IMR-90 (cell line): Measurements from ENCODE around the gene APPL2. TPM values are rescaled to one million over a fixed set of nuclear protein-coding genes. Genes with fewer than 3 reads are reported as not detected.

ENCODE experiments used
- ATAC-seq: fragments of 200-7000 bp; cut with Tn5 transposase; 2 replicates; pipeline ENCODE4 v1.9.1; 2020; ENCODE audit warnings: low read depth, mild to moderate bottlenecking, moderate library complexity
- BruUV-seq: library from RNA; stranded (reverse); fragments of 400-500 nt; replicated peaks from 2 replicates; lab custom pipeline; 2021; lab: Mats Ljungman, UMichigan
- CTCF ChIA-PET: fragments of 300-600 bp; formaldehyde crosslinking; extraction: SDS; loops from one replicate; lab custom pipeline; 2021; ENCODE audit warnings: antibody characterized with exemption; lab: Yijun Ruan, JAX
- POLR2A ChIA-PET: fragments of 300-600 bp; sonication (Branson Sonifier 250); formaldehyde crosslinking; loops from one replicate; lab custom pipeline; 2022; ENCODE audit warnings: antibody characterized with exemption; ENCODE audit not compliant: unreplicated experiment; lab: Charles Lee
- DNase-seq: peaks from one replicate; pipeline ENCODE4 v3.0.0; 2013
- H2AFZ ChIP-seq: replicated peaks from 2 replicates; pipeline ENCODE3; 2013; ENCODE audit warnings: low read length, mild to moderate bottlenecking; ENCODE audit not compliant: poor library complexity
- H2AK5ac ChIP-seq: 2 replicates; pipeline ENCODE4 v1.6.1; 2013; ENCODE audit warnings: low read depth, low read length, inconsistent platforms
- H2AK9ac ChIP-seq: replicated peaks from 2 replicates; pipeline ENCODE3; 2013; ENCODE audit warnings: mild to moderate bottlenecking, low read depth, low read length, moderate library complexity; ENCODE audit not compliant: poor library complexity
- H2BK120ac ChIP-seq: 2 replicates; pipeline ENCODE4 v1.6.1; 2013; ENCODE audit warnings: low read depth, low read length, inconsistent platforms
- H2BK15ac ChIP-seq: 3 replicates; pipeline ENCODE4 v1.6.1; 2013; ENCODE audit warnings: low read depth, low read length, inconsistent platforms
- H2BK20ac ChIP-seq: 2 replicates; pipeline ENCODE4 v1.6.1; 2013; ENCODE audit warnings: low read depth, mild to moderate bottlenecking, inconsistent platforms, low read length, moderate library complexity
- H2BK5ac ChIP-seq: 2 replicates; pipeline ENCODE4 v1.6.1; 2013; ENCODE audit warnings: mild to moderate bottlenecking, low read depth, low read length, inconsistent platforms; ENCODE audit not compliant: poor library complexity, severe bottlenecking
- H3K14ac ChIP-seq: replicated peaks from 2 replicates; pipeline ENCODE4 v1.6.1; 2013; ENCODE audit warnings: low read depth, low read length, inconsistent platforms
- H3K18ac ChIP-seq: 2 replicates; pipeline ENCODE4 v1.6.1; 2013; ENCODE audit warnings: low read depth, low read length, control low read depth
- H3K23ac ChIP-seq: 2 replicates; pipeline ENCODE4 v1.6.1; 2013; ENCODE audit warnings: low read depth, low read length, inconsistent platforms
- H3K27ac ChIP-seq: 2 replicates; pipeline ENCODE4 v1.5.1; 2013; ENCODE audit warnings: mild to moderate bottlenecking, control low read depth, low read length; ENCODE audit not compliant: insufficient read depth
- H3K27me3 ChIP-seq: 2 replicates; pipeline ENCODE4 v1.6.1; 2013; ENCODE audit warnings: low read length; ENCODE audit not compliant: control insufficient read depth, insufficient read depth
- H3K36me3 ChIP-seq: 2 replicates; pipeline ENCODE4 v1.6.1; 2013; ENCODE audit warnings: low read length, mixed read lengths; ENCODE audit not compliant: control insufficient read depth, insufficient read depth
- H3K4ac ChIP-seq: 2 replicates; pipeline ENCODE4 v1.6.1; 2013; ENCODE audit warnings: low read depth, low read length, inconsistent platforms
- H3K4me1 ChIP-seq: 2 replicates; pipeline ENCODE4 v1.6.1; 2013; ENCODE audit warnings: low read length, mixed read lengths; ENCODE audit not compliant: control insufficient read depth, insufficient read depth
- H3K4me2 ChIP-seq: 2 replicates; pipeline ENCODE4 v1.6.1; 2013; ENCODE audit warnings: low read depth, mild to moderate bottlenecking, control low read depth, low read length, moderate library complexity
- H3K4me3 ChIP-seq: 2 replicates; pipeline ENCODE4 v1.5.1; 2013; ENCODE audit warnings: low read depth, mild to moderate bottlenecking, control low read depth, low read length, moderate library complexity; ENCODE audit not compliant: insufficient read depth
- H3K56ac ChIP-seq: 2 replicates; pipeline ENCODE4 v1.6.1; 2013; ENCODE audit warnings: low read length, inconsistent platforms; ENCODE audit not compliant: insufficient read depth; ENCODE audit errors: extremely low read depth
- H3K79me1 ChIP-seq, 2 experiments: 2 replicates each; pipeline ENCODE4 v1.6.1; 2013; ENCODE audit warnings: low read length in 2 of 2, inconsistent platforms in 1 of 2, low read depth in 1 of 2
- H3K9ac ChIP-seq: 2 replicates; pipeline ENCODE4 v1.6.1; 2013; ENCODE audit warnings: low read depth, low read length, control low read depth
- H3K9me1 ChIP-seq: 2 replicates; pipeline ENCODE4 v1.6.1; 2013; ENCODE audit warnings: low read length, inconsistent platforms; ENCODE audit not compliant: insufficient read depth
- H3K9me3 ChIP-seq: 2 replicates; pipeline ENCODE4 v1.6.1; 2013; ENCODE audit warnings: low read length; ENCODE audit not compliant: control insufficient read depth, insufficient read depth
- H4K20me1 ChIP-seq: 2 replicates; pipeline ENCODE4 v1.6.1; 2013; ENCODE audit warnings: low read length, inconsistent platforms; ENCODE audit not compliant: insufficient read depth
- H4K5ac ChIP-seq: 2 replicates; pipeline ENCODE4 v1.6.1; 2013; ENCODE audit warnings: mild to moderate bottlenecking, low read depth, low read length, control low read depth
- H4K8ac ChIP-seq, 2 experiments: 2 replicates each; pipeline ENCODE4 v1.6.1; 2013; ENCODE audit warnings: low read depth in 2 of 2, low read length in 2 of 2, control low read depth in 1 of 2, inconsistent platforms in 1 of 2
- H4K91ac ChIP-seq: 2 replicates; pipeline ENCODE4 v1.6.1; 2013; ENCODE audit warnings: low read depth, low read length, inconsistent platforms; ENCODE audit not compliant: insufficient read depth
- BHLHE40 ChIP-seq: fragments of 150-350 bp; IDR thresholded peaks from 2 replicates; pipeline ENCODE4 v1.6.1; 2016; ENCODE audit warnings: mild to moderate bottlenecking, low read depth, low read length
- CEBPB ChIP-seq: IDR thresholded peaks from 2 replicates; pipeline ENCODE4 v1.6.1; 2012; ENCODE audit warnings: low read depth, low read length, improper control_type of control experiment
- CHD1 ChIP-seq: IDR thresholded peaks from 2 replicates; pipeline ENCODE4 v1.6.1; 2012; ENCODE audit warnings: low read depth, low read length, improper control_type of control experiment
- FOS ChIP-seq: fragments of 150-350 bp; IDR thresholded peaks from 2 replicates; pipeline ENCODE4 v1.6.1; 2016; ENCODE audit warnings: low read depth, low read length
- MAFK ChIP-seq: IDR thresholded peaks from 2 replicates; pipeline ENCODE4 v1.6.1; 2012; ENCODE audit warnings: low read depth, low read length, improper control_type of control experiment
- MAZ ChIP-seq: IDR thresholded peaks from 2 replicates; pipeline ENCODE4 v1.6.1; 2012; ENCODE audit warnings: low read depth, mild to moderate bottlenecking, low read length, improper control_type of control experiment, moderate library complexity, borderline replicate concordance
- MXI1 ChIP-seq: IDR thresholded peaks from 2 replicates; pipeline ENCODE4 v1.6.1; 2012; ENCODE audit warnings: low read depth, mild to moderate bottlenecking, low read length, moderate library complexity, borderline replicate concordance
- NFE2L2 ChIP-seq: fragments of 150-350 bp; IDR thresholded peaks from 2 replicates; pipeline ENCODE4 v1.6.1; 2016; ENCODE audit warnings: low read depth, mild to moderate bottlenecking, low read length
- POLR2A ChIP-seq: IDR thresholded peaks from 2 replicates; pipeline ENCODE4 v1.6.1; 2012; ENCODE audit warnings: mild to moderate bottlenecking, low read depth, low read length
- RCOR1 ChIP-seq: IDR thresholded peaks from 2 replicates; pipeline ENCODE4 v1.6.1; 2012; ENCODE audit warnings: mild to moderate bottlenecking, low read length, improper control_type of control experiment; ENCODE audit not compliant: insufficient replicate concordance
- RFX5 ChIP-seq: IDR thresholded peaks from 2 replicates; pipeline ENCODE4 v1.8.0; 2012; ENCODE audit warnings: low read depth, mild to moderate bottlenecking, low read length, moderate library complexity
- SMC3 ChIP-seq: fragments of 150-350 bp; IDR thresholded peaks from 2 replicates; pipeline ENCODE4 v1.6.1; 2016; ENCODE audit warnings: low read depth, mild to moderate bottlenecking, antibody characterized with exemption, low read length, moderate library complexity
- dilution Hi-C: fragments of 300-500 bp; cut with HindIII; formaldehyde crosslinking; loops from one replicate; pipeline ENCODE4 v1.14.3; 2018; ENCODE audit warnings: low sequenced_read_pairs; ENCODE audit not compliant: unreplicated experiment
- in situ Hi-C: fragments of 300-500 bp; cut with MboI; formaldehyde crosslinking; loops from 3 replicates; pipeline ENCODE4 v1.14.3; 2019; ENCODE audit warnings: low sequenced_read_pairs, inconsistent platforms, mixed read lengths
- intact Hi-C: fragments of 100-400 bp; cut with micrococcal nuclease; formaldehyde crosslinking; loops from 2 replicates; pipeline ENCODE4 v1.10.0; 2022
- polyA plus RNA-seq, 3 experiments: library from polyadenylated mRNA; depleted of rRNA; stranded (reverse); fragments of >200 nt; gene quantifications; 2 replicates each; pipeline ENCODE4 v1.2.3, GENCODE V29; 2012; ENCODE audit warnings: low replicate concordance in 1 of 3
- total RNA-seq: library from RNA; depleted of rRNA; stranded (reverse); fragments of >200 nt; gene quantifications from 2 replicates; pipeline ENCODE4 v1.2.3, GENCODE V29; 2012
- TF ChIP-seq, protein P1 (sequence below): conservative IDR thresholded peaks from 2 replicates; pipeline ENCODE4 v1.5.1; 2012; ENCODE audit warnings: mild to moderate bottlenecking, low read depth, low read length, improper control_type of control experiment

Gene APPL2
- total and polyA plus RNA-seq, 2 of the 4 experiments (the other 2 are of a cell fraction): 42.3 to 65.8 TPM

DNA sequence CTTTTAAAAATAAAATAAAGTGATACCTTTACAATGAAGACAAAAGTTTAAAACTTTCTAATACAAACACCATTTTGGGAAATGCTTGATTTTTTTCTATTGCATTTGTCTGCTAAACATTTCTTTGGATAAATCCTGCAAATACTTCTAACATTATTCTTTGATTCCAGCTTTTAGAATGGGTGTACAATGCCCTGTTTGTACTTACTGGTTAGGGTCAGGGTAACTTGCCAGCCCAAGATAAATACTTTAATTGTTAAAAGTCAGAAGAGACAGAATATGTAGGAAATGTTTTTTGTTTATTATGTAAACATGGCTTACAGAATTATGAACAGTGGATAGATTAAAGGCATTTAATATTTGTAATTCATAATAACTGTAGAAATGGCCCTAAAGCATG lies 68.0 kb downstream of the APPL2 start:
- Histone ChIP-seq H2AK5ac (no peak overlapping the region), H2AFZ (no peak overlapping the region), H2BK15ac (no peak overlapping the region), H4K8ac (no peak overlapping the region), H3K14ac (no peak overlapping the region), H3K23ac (no peak overlapping the region), H3K9me1 (peaks cover 2% of the 10 kb centered on the region; the same call in 1 of the 2 replicates), H3K36me3 (peaks cover 23% of the 10 kb centered on the region), H3K9ac (no peak overlapping the region), H2AK9ac (no peak overlapping the region), H3K4ac (no peak overlapping the region), H3K27me3 (no peaks in the 10 kb centered on the region), H4K91ac (no peak overlapping the region), H3K27ac (no peak overlapping the region), H4K20me1 (no peaks in the 10 kb centered on the region; the same call in 1 of the 2 replicates), H3K79me1 (peaks cover 0 to 10% of the 10 kb centered on the region in 2 experiments; a peak in 2 of 4 replicates), H3K56ac (no peak overlapping the region), H4K5ac (no peak overlapping the region), H3K4me2 (no peak overlapping the region), H3K4me3 (no peak overlapping the region), H3K4me1 (peaks cover 4% of the 10 kb centered on the region), H3K18ac (no peak overlapping the region), H2BK5ac (no peak overlapping the region), H3K9me3 (no peaks in the 10 kb centered on the region), H2BK20ac (no peak overlapping the region), H2BK120ac (no peak overlapping the region)
- intact Hi-C loops: loop anchor here (5.0 kb wide), 1 partner anchor 214 kb away; no protein-coding TSS in a partner anchor
- no peak for ATAC-seq
- BruUV-seq: no TSS peak
- dilution Hi-C loops: no loop called here
- in situ Hi-C loops: no loop called here
- CTCF ChIA-PET: no interaction called here
- POLR2A ChIA-PET: no interaction called here
- no peak for DNase-seq
- TF ChIP-seq MAZ (no peak), RCOR1 (no peak), SMC3 (no peak), BHLHE40 (no peak), POLR2A (no peak), FOS (no peak), MAFK (no peak), MXI1 (no peak), RFX5 (no peak), CEBPB (no peak), CHD1 (no peak), NFE2L2 (no peak)
- TF ChIP-seq, protein P1, sequence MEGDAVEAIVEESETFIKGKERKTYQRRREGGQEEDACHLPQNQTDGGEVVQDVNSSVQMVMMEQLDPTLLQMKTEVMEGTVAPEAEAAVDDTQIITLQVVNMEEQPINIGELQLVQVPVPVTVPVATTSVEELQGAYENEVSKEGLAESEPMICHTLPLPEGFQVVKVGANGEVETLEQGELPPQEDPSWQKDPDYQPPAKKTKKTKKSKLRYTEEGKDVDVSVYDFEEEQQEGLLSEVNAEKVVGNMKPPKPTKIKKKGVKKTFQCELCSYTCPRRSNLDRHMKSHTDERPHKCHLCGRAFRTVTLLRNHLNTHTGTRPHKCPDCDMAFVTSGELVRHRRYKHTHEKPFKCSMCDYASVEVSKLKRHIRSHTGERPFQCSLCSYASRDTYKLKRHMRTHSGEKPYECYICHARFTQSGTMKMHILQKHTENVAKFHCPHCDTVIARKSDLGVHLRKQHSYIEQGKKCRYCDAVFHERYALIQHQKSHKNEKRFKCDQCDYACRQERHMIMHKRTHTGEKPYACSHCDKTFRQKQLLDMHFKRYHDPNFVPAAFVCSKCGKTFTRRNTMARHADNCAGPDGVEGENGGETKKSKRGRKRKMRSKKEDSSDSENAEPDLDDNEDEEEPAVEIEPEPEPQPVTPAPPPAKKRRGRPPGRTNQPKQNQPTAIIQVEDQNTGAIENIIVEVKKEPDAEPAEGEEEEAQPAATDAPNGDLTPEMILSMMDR: no peak
